Measurements from ENCODE around the gene LMF2.

DNA sequence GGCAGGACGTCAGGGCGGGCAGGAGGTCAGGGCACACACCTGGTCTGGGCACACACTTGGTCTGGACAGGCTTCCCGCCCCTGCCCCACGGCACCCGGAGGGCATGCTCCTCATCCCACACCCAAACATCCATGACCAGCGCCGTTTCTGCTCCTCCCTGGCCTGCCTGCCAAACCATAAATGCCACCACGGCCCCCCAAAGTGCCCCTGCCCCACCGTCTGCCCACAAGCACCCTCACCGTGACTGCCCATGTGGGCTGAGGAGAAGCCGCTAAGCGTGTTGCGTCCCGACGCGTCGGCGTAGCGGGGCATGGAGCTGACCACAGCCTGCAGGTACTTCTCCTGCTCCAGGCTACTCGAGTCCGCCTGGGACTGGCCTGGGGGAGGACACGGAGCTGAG lies 48.5 kb downstream of the LMF2 start:
- TF ChIP-seq, protein P1, sequence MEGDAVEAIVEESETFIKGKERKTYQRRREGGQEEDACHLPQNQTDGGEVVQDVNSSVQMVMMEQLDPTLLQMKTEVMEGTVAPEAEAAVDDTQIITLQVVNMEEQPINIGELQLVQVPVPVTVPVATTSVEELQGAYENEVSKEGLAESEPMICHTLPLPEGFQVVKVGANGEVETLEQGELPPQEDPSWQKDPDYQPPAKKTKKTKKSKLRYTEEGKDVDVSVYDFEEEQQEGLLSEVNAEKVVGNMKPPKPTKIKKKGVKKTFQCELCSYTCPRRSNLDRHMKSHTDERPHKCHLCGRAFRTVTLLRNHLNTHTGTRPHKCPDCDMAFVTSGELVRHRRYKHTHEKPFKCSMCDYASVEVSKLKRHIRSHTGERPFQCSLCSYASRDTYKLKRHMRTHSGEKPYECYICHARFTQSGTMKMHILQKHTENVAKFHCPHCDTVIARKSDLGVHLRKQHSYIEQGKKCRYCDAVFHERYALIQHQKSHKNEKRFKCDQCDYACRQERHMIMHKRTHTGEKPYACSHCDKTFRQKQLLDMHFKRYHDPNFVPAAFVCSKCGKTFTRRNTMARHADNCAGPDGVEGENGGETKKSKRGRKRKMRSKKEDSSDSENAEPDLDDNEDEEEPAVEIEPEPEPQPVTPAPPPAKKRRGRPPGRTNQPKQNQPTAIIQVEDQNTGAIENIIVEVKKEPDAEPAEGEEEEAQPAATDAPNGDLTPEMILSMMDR (optimal IDR thresholded peaks at IDR 0.05 in 1 of 3, IDR thresholded peaks at IDR 0.05 in 1 of 3, conservative IDR thresholded peaks at IDR 0.05 in 1 of 3; ENCODE audit: extremely low read depth in 1 of 3, insufficient read depth in 2 of 3, low read length in 3 of 3): no peak
- no peak for TF ChIP-seq EZH2 (IDR thresholded peaks at IDR 0.05; ENCODE audit: low read length)

Measured in keratinocyte (primary cell).